WTC11 (cell line): ENCODE results near the gene BCL11B. TPM values are rescaled to one million over a fixed set of nuclear protein-coding genes. Genes with fewer than 3 reads are reported as not detected.

Source experiments
- ATAC-seq: fragments of 200-7000 bp; cut with Tn5 transposase; 2 replicates; pipeline ENCODE4 v1.10.0; 2021; ENCODE audit warnings: mild to moderate bottlenecking, moderate library complexity
- CTCF ChIA-PET: fragments of 300-600 bp; sonication (Branson Sonifier 250); formaldehyde crosslinking; loops from one replicate; lab custom pipeline; 2021; ENCODE audit warnings: antibody characterized with exemption; lab: Charles Lee
- POLR2A ChIA-PET: fragments of 350-600 bp; sonication (Branson Sonifier 250); formaldehyde crosslinking; loops from one replicate; lab custom pipeline; 2021; ENCODE audit warnings: antibody characterized with exemption; lab: Charles Lee
- DNase-seq: peaks from one replicate; pipeline ENCODE4 v3.0.0; 2021; ENCODE audit warnings: low spot score
- H3K27ac Mint-ChIP-seq: 2 replicates; pipeline ENCODE4 v1.8.0; 2021; ENCODE audit warnings: mixed read lengths
- H3K27me3 Mint-ChIP-seq: 2 replicates; pipeline ENCODE4 v1.8.0; 2021; ENCODE audit warnings: low read depth, mild to moderate bottlenecking, moderate library complexity, mixed read lengths
- H3K36me3 Mint-ChIP-seq: 2 replicates; pipeline ENCODE4 v1.8.0; 2021; ENCODE audit warnings: mixed read lengths
- H3K4me1 Mint-ChIP-seq: 2 replicates; pipeline ENCODE4 v1.8.0; 2022; ENCODE audit warnings: mixed read lengths
- H3K4me3 Mint-ChIP-seq: 2 replicates; pipeline ENCODE4 v1.8.0; 2021; ENCODE audit warnings: mild to moderate bottlenecking, moderate library complexity, mixed read lengths
- H3K9me3 Mint-ChIP-seq: 2 replicates; pipeline ENCODE4 v1.8.0; 2021; ENCODE audit warnings: mixed read lengths
- AFF4 ChIP-seq: sonication (generic); formaldehyde crosslinking; IDR thresholded peaks from 2 replicates; pipeline ENCODE4 v1.8.1; 2023; ENCODE audit warnings: mild to moderate bottlenecking, missing genetic modification reagents, borderline replicate concordance
- ARID4B ChIP-seq: sonication (generic); formaldehyde crosslinking; IDR thresholded peaks from 2 replicates; pipeline ENCODE4 v1.8.0; 2023; ENCODE audit warnings: missing genetic modification reagents, mild to moderate bottlenecking, borderline replicate concordance
- ATF3 ChIP-seq: sonication (generic); formaldehyde crosslinking; conservative IDR thresholded peaks from 2 replicates; pipeline ENCODE4 v1.8.1; 2022; ENCODE audit warnings: mild to moderate bottlenecking, missing genetic modification reagents
- E2F4 ChIP-seq: sonication (generic); formaldehyde crosslinking; IDR thresholded peaks from 2 replicates; pipeline ENCODE4 v1.8.1; 2022; ENCODE audit warnings: low read depth, mild to moderate bottlenecking, moderate library complexity, missing genetic modification reagents, borderline replicate concordance
- ESRRA ChIP-seq: sonication (generic); formaldehyde crosslinking; IDR thresholded peaks from 2 replicates; pipeline ENCODE4 v1.8.1; 2022; ENCODE audit warnings: mild to moderate bottlenecking, missing genetic modification reagents, borderline replicate concordance
- FOXP4 ChIP-seq: sonication (generic); formaldehyde crosslinking; IDR thresholded peaks from 2 replicates; pipeline ENCODE4 v1.8.0; 2022; ENCODE audit warnings: mild to moderate bottlenecking, missing genetic modification reagents
- GRHL2 ChIP-seq: fragments of 250-450 bp; sonication (Bioruptor Pico); IDR thresholded peaks from 2 replicates; pipeline ENCODE4 v1.8.0; 2022; ENCODE audit warnings: mild to moderate bottlenecking, moderate library complexity; ENCODE audit not compliant: insufficient replicate concordance, severe bottlenecking
- IRF2 ChIP-seq: sonication (generic); formaldehyde crosslinking; IDR thresholded peaks from 2 replicates; pipeline ENCODE4 v1.8.0; 2022; ENCODE audit warnings: low read depth, missing genetic modification reagents, borderline replicate concordance
- KAT7 ChIP-seq: sonication (generic); formaldehyde crosslinking; IDR thresholded peaks from 2 replicates; pipeline ENCODE4 v1.8.1; 2023; ENCODE audit warnings: missing genetic modification reagents, mild to moderate bottlenecking, borderline replicate concordance
- MYBL2 ChIP-seq: sonication (generic); formaldehyde crosslinking; IDR thresholded peaks from 2 replicates; pipeline ENCODE4 v1.8.1; 2023; ENCODE audit warnings: mild to moderate bottlenecking, moderate library complexity, missing genetic modification reagents
- NFE2L1 ChIP-seq: sonication (generic); formaldehyde crosslinking; IDR thresholded peaks from 2 replicates; pipeline ENCODE4 v1.8.1; 2023; ENCODE audit warnings: missing genetic modification reagents
- NFYB ChIP-seq: sonication (generic); formaldehyde crosslinking; conservative IDR thresholded peaks from 2 replicates; pipeline ENCODE4 v1.8.0; 2022; ENCODE audit warnings: low read depth, missing genetic modification reagents
- PREB ChIP-seq: sonication (generic); formaldehyde crosslinking; IDR thresholded peaks from 2 replicates; pipeline ENCODE4 v1.8.1; 2022; ENCODE audit warnings: mild to moderate bottlenecking, missing genetic modification reagents, moderate library complexity, borderline replicate concordance
- SMAD4 ChIP-seq: sonication (generic); formaldehyde crosslinking; IDR thresholded peaks from 2 replicates; pipeline ENCODE4 v1.8.0; 2022; ENCODE audit warnings: mild to moderate bottlenecking, missing genetic modification reagents
- SP1 ChIP-seq: sonication (generic); formaldehyde crosslinking; conservative IDR thresholded peaks from 2 replicates; pipeline ENCODE4 v1.8.1; 2022; ENCODE audit warnings: missing genetic modification reagents
- TCF7 ChIP-seq: sonication (generic); formaldehyde crosslinking; IDR thresholded peaks from 2 replicates; pipeline ENCODE4 v1.8.0; 2022; ENCODE audit warnings: mild to moderate bottlenecking, low read depth, missing genetic modification reagents, moderate library complexity
- USF2 ChIP-seq: sonication (generic); formaldehyde crosslinking; IDR thresholded peaks from 2 replicates; pipeline ENCODE4 v1.8.1; 2023; ENCODE audit warnings: mild to moderate bottlenecking, missing genetic modification reagents, moderate library complexity
- ZNF317 ChIP-seq: sonication (generic); formaldehyde crosslinking; IDR thresholded peaks from 2 replicates; pipeline ENCODE4 v1.8.1; 2023; ENCODE audit warnings: low read depth, mild to moderate bottlenecking, moderate library complexity, missing genetic modification reagents, borderline replicate concordance
- ZNF423 ChIP-seq: fragments of 250-450 bp; sonication (Bioruptor Pico); IDR thresholded peaks from 2 replicates; pipeline ENCODE4 v2.1.2; 2022; ENCODE audit warnings: mild to moderate bottlenecking, moderate library complexity
- total RNA-seq: library from RNA; stranded (reverse); gene quantifications from 3 replicates; pipeline ENCODE4 v1.2.3, GENCODE V29; 2021

The BCL11B gene
- total RNA-seq, 1 experiment from 2014 or later = 9.1 TPM

GRCh38 chr14:99181804-99182520 is 90.0 kb downstream of the BCL11B start (continued):
- no peak for TF ChIP-seq IRF2 (CRISPR knock-in tag)

- no peak for TF ChIP-seq ZNF423 (CRISPR knock-in tag)
- no peak for TF ChIP-seq AFF4 (CRISPR knock-in tag)
- TF ChIP-seq ARID4B (CRISPR knock-in tag) = no peak
- no peak for TF ChIP-seq PREB
- no peak for TF ChIP-seq NFE2L1 (CRISPR knock-in tag)
- no peak for TF ChIP-seq USF2 (CRISPR knock-in tag)
- TF ChIP-seq TCF7 = no peak
- TF ChIP-seq SP1 = no peak
Observed at GRCh38 chr14:99181241-99181640, 90.8 kb downstream of the BCL11B start.

GRCh38 chr14:99179946-99180345 is 92.1 kb downstream of the BCL11B start:
- Mint-ChIP-seq H3K4me1 (peaks cover 39% of the 10 kb centered on the region), H3K36me3 (no peaks in the 10 kb centered on the region), H3K4me3 (no peak overlapping the region), H3K9me3 (no peaks in the 10 kb centered on the region), H3K27me3 (no peaks in the 10 kb centered on the region), H3K27ac (peak overlapping the region; percentile 87)
- DNase-seq (no peak), ATAC-seq (no peak)
- ChIA-PET POLR2A (no interaction called here), CTCF (interaction anchor here (1.7 kb wide), 1 partner anchor 9 kb away, joined by 9 read pairs; no protein-coding TSS in a partner anchor)
- TF ChIP-seq ATF3 (no peak), ZNF317 (CRISPR knock-in tag) (no peak), MYBL2 (no peak), SMAD4 (CRISPR knock-in tag) (no peak), FOXP4 (CRISPR knock-in tag) (no peak), NFYB (CRISPR knock-in tag) (no peak), ESRRA (CRISPR knock-in tag) (no peak), KAT7 (CRISPR knock-in tag) (no peak), GRHL2 (CRISPR knock-in tag) (no peak), E2F4 (no peak)

More at GRCh38 chr14:99181241-99181640, 90.8 kb downstream of the BCL11B start:
- Mint-ChIP-seq H3K4me3 (no peak overlapping the region), H3K27ac (no peak overlapping the region), H3K27me3 (no peaks in the 10 kb centered on the region), H3K36me3 (no peaks in the 10 kb centered on the region), H3K4me1 (peaks cover 39% of the 10 kb centered on the region), H3K9me3 (no peaks in the 10 kb centered on the region)
- DNase-seq = no peak
- ATAC-seq = no peak
- ChIA-PET CTCF (no interaction called here), POLR2A (no interaction called here)
